ENCODE results near the gene LOXHD1. TPM values are rescaled to one million over a fixed set of nuclear protein-coding genes. Genes with fewer than 3 reads are reported as not detected.
A peak's percentile ranks its signal among the peaks of the same experiment; 100 is the strongest.

Gene LOXHD1
- total RNA-seq, 1 donor from 2014 or later = under 0.01 TPM

DNA sequence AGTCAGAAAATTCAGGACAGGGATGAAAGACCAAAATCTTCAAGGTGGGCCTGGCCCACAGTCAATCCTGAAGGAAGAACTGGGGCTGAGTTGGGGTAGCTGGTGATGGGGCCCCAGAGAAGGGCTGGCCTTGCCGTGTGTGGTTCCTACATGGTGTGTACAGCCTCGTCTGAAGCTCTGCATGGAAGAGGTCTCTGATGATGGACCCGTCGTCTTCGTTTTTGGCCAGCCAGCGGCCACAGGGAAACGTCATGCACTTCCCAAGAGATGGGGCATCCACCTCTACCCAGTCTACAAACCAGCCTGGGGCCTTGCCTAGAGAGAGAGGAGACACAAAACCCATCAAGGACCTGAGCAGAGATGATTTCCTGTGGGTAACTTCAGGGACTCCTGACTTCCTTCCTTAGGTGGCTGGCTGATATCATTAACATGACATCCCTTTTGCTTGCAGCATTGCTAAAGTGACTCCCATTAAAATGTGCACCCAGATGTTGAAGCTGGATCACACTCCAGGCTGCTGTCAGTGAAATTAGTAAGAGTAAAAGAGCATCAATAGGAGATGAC lies 115.3 kb downstream of the LOXHD1 start:
- DNase-seq = no peak

- no peak for DNase-seq
Observed at GRCh38 chr18:46538376-46538775, 118.6 kb downstream of the LOXHD1 start.

DNA sequence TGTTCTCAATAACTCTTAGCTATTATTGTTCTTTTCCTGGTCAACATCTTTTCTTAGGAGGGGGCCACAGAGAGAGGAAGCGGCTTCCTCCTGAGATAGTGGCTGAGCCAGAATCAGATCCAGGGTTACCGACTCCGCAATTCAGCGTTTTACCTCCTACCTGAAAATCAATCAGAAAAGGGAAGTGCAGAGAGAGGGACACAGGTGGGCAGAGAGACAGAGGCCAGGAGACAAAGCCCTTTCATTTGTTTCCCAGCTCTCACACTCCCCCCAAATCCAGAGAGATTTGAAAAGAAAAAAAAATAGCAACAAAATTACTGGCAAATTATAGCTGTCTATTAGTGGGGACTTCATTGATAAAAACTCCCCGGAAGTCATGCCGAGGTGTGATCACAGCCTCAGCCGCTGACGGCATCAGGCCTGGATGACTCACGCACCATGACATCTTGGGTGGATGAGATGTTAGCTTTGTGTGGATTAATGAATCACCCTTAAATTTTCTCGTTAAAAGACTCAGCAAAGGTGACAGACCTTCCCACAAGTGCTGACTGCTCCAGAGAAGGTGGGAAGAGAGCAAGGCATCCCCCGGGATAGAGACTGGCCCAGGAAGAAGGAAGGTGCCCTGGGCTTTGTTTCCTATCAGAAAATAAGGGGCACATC lies 120.7 kb downstream of the LOXHD1 start:
- no peak for DNase-seq

DNA sequence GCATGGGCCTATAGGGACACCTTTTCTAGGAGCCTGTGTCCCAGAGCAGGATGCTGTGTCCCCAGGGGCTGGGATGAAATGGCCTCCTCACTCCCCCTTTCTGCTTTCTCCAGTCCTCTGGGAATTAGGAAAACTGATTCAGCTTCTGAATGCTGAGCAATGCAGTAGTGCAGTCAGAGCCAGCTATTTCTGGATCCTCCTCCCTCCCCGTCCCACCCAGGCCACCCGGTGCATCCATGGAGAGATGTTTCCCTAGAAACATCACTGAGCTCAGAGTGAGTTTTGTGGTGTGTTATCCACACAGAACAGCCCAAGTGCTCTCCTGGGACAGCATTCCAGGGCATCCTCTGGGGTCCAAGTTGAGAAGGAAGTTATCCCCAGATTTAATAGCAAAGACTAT lies 125.5 kb downstream of the LOXHD1 start:
- DNase-seq = no peak

GRCh38 chr18:46528037-46528436 lies 129.0 kb downstream of the LOXHD1 start:
- no peak for DNase-seq

DNA sequence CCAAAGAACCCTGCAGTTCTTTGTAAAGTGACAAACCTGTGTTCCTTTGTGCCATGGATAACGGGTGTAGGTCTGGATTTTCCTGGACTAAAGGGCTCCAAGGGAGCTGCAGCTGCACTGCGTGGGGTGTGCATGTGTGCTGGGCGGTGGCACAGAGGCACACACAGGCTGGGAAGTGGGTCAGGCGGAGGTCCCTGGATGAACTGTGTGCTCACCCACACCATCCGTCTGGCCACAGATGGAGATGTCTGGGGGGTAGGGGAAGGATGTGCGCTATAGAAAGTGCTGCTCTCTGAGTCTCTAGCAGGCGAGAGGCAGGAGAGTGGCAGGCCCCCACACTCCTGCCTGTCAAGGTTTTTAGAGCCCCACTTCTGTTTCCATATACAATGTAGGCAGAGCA lies 137.2 kb downstream of the LOXHD1 start:
- DNase-seq = no peak

DNA sequence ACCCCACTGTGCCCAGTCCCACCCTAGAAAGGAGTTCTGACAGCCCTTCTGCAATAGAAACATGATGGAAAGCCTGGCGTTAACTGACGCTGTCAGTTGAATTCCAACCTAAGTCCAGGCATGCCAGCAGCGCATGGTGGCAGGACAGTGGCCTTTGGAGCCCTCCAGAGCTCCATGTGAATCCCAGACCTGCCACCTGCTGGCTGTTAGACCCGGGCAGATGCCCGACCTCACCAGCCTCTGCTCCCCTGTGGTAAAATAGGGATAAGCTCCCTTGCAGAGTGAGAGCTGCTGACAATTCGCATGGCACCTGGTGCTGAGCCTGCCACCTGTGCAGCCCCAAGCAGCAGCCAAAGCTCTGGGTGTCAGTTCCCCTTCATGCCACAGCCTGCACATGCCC lies 138.6 kb downstream of the LOXHD1 start:
- DNase-seq = peak; percentile 1

GRCh38 chr18:46516555-46516954 lies 140.5 kb downstream of the LOXHD1 start:
- DNase-seq = no peak

DNA sequence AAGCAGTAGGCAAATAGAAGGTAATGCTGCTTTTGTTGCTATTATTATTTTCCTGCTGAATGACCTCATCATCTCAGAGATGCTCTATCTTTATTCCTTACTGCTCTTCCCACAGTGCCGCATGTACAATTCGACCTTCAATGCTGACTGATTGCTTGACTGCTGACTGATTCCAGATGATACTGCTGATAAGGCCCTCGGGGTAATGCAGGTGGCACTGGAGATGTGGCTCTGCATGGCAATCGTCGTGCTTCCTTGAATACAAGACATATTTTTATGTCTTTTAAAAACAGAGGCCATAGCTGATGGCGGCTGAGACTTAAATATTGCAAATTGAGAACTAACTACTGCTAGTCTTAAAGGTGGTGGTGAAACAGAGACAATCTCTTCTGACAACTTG lies 146.6 kb downstream of the LOXHD1 start:
- no peak for DNase-seq

DNA sequence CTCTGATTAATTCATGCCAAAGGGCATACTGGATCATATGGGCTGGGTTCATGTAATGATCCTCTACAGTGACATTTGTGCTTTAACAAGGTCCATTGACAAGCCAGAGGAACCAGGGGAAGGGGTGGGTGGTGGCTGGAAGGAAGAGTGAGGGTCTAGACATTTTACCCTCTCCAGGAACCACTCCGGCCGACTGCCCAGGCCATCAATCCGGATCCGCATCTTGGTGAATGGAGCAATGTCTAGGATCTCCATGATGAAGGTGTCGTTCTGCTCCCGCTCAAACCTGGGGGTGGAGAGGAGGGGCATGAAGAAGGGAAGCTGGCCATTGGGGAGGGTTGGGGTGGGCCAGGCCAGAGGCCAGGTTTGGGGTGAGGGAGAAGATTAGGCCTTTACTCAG lies 147.5 kb downstream of the LOXHD1 start:
- no peak for DNase-seq

GRCh38 chr18:46506974-46507586 lies 149.9 kb downstream of the LOXHD1 start:
- DNase-seq = no peak

DNA sequence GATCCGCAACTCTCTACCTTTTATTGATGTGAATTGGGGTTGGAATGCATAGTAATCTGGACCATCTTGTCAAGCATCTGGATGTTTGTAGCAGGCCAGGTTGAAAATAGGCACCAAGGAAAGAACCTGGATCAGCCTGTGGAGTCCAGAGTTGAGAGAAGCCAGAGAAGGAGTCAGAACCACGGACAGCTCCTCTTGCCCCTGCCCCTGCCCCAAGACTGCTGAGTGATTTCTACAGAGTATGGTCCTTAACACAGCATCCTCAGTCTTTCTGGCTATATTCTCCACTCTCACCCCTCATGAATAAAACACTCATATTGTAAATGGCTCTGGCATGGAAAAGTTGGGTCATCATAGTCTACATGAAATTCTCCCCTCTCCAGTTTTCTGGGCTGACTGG lies 154.6 kb downstream of the LOXHD1 start:
- DNase-seq = peak; percentile 29

DNA sequence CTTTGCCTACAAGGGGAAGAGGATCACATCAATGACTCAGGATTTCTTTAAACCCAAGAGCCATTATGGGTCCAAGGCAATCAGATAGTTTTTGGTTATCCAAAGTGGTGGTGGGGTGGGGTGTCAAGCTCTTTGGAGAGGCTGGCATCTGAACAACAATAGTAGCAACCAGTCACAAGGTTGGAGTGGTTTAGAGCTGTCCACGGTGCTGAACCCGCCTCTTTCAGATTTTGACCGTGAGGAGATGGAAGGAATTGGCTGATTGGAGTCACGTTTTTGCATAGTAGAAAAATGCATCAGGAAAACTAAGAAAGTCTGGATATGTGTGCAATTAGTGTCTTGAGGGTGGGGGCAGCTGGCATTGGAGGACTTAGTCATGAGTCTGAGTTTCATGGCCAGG lies 159.9 kb downstream of the LOXHD1 start:
- peak; percentile 47 for DNase-seq

GRCh38 chr18:46488471-46489213 lies 168.4 kb downstream of the LOXHD1 start:
- no peak for DNase-seq

DNA sequence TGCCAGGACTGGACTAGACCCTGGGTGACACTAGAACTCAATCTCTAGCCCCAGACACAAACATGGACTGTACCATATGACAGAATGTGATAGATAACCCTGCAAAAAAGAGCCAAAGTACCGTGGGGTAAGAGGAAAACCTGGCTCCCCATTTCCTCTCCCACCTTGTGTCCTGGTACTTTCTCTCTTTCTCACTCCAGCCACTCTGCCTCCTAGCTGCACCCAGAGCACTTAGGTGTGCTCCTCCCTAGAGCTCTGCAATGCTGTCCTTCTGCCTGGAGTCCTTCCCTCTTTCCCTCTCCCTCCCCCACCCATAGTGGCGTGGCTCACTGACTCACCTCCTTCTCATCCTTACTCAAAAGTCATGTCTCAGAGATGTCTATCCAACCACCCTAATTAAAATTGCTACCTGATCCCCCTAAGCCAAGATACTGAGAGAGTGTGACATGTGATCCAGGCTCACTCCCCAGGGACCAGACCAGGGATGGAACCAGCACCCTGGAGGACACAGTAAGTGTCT lies 171.3 kb downstream of the LOXHD1 start:
- no peak for DNase-seq

DNA sequence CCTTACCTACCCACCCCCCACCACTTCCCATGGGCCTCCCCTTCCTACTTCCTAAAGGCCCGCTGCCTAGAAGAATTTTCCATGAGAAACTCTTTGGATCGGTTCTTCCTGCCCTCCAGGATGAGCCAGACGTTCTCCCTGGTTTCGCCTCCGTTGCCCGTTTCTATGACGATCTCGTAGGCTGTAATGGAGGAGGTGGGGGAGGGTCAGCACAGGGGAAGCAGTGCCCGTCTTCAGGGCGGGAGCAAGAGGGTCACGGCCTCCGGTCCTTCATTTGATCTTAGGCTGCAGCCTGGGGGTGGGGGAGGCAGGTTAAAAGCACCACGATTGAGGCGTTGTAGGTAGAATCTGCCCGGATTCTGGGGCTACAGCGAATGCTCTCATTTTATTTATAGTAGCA lies 172.0 kb downstream of the LOXHD1 start:
- no peak for DNase-seq

- no peak for DNase-seq
Observed at GRCh38 chr18:46482831-46483230, 174.2 kb downstream of the LOXHD1 start.

- DNase-seq = no peak
Observed at GRCh38 chr18:46481847-46482245, 175.2 kb downstream of the LOXHD1 start.

GRCh38 chr18:46481048-46481846 lies 175.8 kb downstream of the LOXHD1 start:
- peak; percentile 73 for DNase-seq

DNA sequence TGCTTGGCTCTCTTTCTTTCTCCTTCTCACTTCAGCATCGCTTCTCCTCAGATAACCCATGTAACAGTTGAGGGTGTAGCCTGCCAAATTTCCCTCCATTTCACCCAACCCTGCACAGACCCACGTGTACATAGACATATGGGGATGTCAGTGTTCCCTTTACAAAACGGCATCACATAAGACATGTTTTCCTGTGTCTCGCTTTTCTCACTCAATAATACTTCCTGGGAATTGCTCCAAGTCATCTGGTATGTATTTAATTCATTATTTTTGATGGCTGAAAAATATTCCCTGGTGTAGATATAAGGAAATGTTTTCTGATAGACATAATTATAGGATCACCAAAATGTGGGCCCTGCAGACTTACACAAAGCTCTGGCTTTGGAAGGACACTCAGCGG lies 176.8 kb downstream of the LOXHD1 start:
- DNase-seq = no peak

DNA sequence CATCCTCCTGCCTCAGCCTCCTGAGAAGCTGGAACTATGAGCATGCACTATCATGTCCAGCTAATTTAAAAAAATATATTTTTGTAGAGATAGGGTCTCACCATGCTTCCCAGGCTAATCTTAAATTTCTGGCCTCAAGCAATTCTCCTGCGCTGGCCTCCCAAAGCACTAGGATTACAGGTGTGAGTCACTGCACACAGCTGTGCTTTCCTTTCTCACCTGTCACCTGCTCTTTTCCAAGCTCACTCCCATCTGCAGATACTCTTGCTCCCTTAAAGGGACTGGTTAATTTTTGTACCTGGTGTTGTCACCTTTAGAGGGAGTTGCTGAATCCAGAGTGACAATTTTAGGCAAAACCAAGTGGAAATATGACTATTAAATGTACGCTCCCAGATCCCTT lies 178.2 kb downstream of the LOXHD1 start:
- no peak for DNase-seq

- no peak for DNase-seq
Observed at GRCh38 chr18:46477425-46478011, 179.5 kb downstream of the LOXHD1 start.

All from dermis blood vessel endothelial cell (primary cell).